GM13977 (cell line): Measurements from ENCODE around the gene CYB561D2.

ENCODE experiments used
- DNase-seq: peaks from one replicate; pipeline ENCODE4 v3.0.0; 2012; ENCODE audit warnings: low spot score
- in situ Hi-C: fragments of 300-500 bp; cut with MboI; formaldehyde crosslinking; loops from one replicate; pipeline ENCODE4 v1.12.0; 2022; ENCODE audit warnings: low sequenced_read_pairs, low pct_unique_long_range_greater_than_20kb, mixed read lengths, inconsistent platforms; ENCODE audit not compliant: unreplicated experiment
- TF ChIP-seq, protein P1 (sequence below): IDR thresholded peaks from 2 replicates; pipeline ENCODE4 v1.5.1; 2012; ENCODE audit warnings: mild to moderate bottlenecking, control low read depth; ENCODE audit not compliant: insufficient read depth; ENCODE audit errors: extremely low read depth, missing control alignments

The CYB561D2 gene

DNA sequence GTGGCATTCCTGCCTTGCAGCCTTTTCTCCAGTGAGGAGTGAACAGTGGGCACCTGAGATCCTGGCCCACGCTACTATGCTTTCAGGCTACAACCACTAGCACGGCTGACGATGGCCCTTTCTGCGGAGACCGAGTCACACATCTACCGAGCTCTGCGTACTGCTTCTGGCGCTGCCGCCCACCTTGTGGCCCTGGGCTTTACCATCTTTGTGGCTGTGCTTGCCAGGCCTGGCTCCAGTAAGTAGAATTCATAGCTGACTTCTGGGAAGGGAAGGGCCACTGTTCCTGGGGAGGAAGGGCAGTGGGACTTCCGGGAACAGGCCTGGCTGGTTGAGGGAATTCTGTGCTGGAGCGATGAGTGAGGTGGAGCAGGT lies 648 bp downstream of the CYB561D2 start:
- DNase-seq: no peak
- in situ Hi-C loops: no loop called here
- TF ChIP-seq, protein P1, sequence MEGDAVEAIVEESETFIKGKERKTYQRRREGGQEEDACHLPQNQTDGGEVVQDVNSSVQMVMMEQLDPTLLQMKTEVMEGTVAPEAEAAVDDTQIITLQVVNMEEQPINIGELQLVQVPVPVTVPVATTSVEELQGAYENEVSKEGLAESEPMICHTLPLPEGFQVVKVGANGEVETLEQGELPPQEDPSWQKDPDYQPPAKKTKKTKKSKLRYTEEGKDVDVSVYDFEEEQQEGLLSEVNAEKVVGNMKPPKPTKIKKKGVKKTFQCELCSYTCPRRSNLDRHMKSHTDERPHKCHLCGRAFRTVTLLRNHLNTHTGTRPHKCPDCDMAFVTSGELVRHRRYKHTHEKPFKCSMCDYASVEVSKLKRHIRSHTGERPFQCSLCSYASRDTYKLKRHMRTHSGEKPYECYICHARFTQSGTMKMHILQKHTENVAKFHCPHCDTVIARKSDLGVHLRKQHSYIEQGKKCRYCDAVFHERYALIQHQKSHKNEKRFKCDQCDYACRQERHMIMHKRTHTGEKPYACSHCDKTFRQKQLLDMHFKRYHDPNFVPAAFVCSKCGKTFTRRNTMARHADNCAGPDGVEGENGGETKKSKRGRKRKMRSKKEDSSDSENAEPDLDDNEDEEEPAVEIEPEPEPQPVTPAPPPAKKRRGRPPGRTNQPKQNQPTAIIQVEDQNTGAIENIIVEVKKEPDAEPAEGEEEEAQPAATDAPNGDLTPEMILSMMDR: no peak

DNA sequence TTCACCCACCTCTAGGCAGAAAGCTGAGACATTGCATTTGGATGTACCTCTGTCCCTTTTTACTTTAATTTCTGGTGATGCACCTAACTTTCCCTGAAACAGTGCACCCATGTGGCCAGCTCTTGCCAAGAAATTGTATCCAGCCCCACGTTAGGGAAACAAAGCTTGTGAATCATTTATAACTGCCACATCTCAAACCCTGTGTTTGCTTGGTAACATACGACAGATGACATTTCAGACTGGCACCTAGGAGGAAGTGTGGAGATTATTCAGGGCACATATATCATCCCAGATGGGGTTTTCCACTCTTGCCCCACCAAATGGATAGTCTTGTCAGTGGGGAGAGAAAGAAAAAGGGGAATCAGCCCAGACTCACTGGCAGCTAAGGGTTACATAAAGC lies 2.1 kb downstream of the CYB561D2 start:
- TF ChIP-seq, protein P1: peak; percentile 24
- in situ Hi-C loops: no loop called here
- DNase-seq: no peak

DNA sequence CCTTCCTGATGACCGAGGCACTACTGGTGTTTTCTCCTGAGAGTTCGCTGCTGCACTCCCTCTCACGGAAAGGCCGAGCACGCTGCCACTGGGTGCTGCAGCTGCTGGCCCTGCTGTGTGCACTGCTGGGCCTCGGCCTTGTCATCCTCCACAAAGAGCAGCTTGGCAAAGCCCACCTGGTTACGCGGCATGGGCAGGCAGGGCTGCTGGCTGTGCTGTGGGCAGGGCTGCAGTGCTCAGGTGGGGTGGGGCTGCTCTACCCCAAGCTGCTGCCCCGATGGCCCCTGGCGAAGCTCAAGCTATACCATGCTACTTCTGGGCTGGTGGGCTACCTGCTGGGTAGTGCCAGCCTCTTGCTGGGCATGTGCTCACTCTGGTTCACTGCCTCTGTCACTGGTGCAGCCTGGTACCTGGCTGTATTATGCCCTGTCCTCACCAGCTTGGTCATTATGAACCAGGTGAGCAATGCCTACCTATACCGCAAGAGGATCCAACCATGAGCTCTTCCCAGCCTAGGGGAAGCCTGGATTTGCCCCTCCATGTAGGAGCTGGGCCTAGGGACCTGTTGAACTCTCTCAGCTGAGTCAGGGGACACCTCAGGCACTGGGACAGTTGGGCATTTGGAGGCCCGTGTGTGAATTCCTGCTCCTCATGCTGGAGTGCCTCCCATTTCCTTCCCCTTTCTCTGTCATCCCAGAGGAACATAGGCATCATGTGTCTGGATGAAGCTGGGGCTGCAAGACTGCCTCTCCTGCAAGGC lies 2.8 kb downstream of the CYB561D2 start:
- TF ChIP-seq, protein P1: no peak
- no peak for DNase-seq
- in situ Hi-C loops: no loop called here

DNA sequence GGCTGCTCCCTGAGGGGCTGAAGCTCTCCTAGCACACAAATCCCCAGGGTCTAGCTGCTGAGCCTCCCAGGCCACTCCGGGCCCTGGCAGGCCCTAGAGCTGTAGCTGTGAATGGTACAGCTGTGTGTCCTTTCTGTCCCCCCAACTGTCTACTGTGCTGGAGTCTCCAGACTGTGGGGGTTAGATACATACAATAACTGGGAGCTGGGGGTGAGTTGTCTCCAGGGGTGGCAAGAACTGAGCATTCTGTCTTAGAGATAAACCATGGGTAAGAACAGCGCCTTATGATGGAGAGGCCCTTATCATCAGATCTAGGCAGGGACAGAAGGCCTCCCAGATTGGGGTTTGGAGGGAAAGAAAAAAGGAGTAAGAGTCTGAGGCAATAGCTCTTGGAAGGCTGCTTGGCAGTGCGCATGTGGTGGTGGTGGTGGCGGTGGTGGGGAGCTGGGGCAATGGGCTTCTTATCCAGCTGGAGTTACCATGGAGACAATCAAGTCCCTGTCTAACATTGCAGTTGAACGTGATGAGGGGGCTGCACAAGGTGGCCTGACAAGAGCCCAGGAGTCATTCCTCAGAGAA lies 3.6 kb downstream of the CYB561D2 start:
- DNase-seq: no peak
- TF ChIP-seq, protein P1: no peak
- in situ Hi-C loops: no loop called here

DNA sequence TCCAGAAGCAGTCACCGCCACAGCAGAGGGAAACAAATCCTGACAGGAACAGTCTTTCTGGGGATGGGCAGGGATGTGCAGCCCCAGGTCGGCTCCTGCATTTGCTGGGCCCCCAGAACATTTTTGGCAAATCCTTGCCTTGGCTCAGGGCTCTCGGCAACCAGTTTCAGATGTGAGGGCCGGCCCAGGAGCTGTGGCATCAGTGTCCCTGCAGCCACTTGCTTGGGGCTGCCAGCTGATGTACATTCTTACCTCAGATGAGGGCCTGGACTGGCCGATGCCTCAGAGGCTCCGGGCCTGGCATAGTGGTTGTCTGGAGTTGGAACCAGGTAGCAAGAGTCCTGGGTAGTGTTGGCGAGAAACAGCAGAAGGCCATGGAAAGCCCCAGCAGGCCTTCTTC lies 4.2 kb downstream of the CYB561D2 start:
- TF ChIP-seq, protein P1: no peak
- in situ Hi-C loops: no loop called here
- no peak for DNase-seq

DNA sequence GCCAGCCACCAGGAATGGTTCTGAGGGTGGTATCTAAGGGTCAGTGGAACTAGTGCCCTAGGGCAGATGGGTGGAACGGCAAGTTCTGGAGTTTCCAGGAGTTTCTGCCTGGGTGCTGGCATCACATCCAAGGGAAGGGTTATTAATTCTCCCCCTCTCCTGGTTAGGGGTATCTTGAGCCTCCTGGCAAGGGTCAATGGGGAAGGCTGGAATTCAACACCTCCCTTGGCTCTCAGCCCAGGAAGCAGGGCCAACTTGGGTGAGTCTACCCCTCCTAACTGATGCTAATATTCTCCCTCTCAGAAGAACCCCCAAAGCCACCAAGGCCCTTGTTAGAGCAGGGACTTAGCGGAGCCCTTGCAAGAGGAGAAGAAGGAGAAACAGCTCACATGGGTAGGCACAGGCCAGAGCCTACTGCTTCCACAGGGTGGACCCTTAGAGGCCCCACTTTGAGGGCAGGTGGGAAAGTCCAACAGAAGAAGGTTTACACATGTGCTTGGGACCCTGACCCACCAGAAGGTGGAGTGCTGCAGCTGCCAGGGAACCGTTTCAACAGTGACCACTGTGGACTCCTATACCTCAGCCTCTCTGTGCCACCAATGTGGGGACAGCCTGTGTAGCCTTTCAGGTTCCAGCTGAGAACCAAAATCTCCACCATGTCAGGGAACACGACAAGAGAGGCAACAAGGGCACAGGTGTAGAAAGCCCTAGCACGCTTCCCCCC lies 5.3 kb downstream of the CYB561D2 start:
- TF ChIP-seq, protein P1: no peak
- in situ Hi-C loops: no loop called here
- no peak for DNase-seq
